ENCODE data around the gene OR6N1.

OR6N1 gene

GRCh38 chr1:158806916-158807536 is 35.0 kb upstream of the OR6N1 start:
- Histone ChIP-seq H4K5ac (ENCODE audit: low read length) (no peak overlapping the region), H2BK5ac (ENCODE audit: low read length) (no peak overlapping the region), H3K27ac (ENCODE audit: low read depth, low read length) (no peak overlapping the region), H3K79me1 (ENCODE audit: low read length) (no peaks in the 10 kb centered on the region), H3K79me2 (ENCODE audit: control insufficient read depth, insufficient read depth, low read length) (no peaks in the 10 kb centered on the region), H3K27me3 (ENCODE audit: insufficient read depth, low read length, poor library complexity) (no peaks in the 10 kb centered on the region), H3K18ac (ENCODE audit: low read length) (no peak overlapping the region), H3K56ac (ENCODE audit: low read length) (no peak overlapping the region), H3K4me2 (ENCODE audit: low read length) (no peak overlapping the region), H3K9ac (ENCODE audit: low read length) (no peak overlapping the region), H4K8ac (ENCODE audit: low read depth, low read length) (no peak overlapping the region), H3K23ac (ENCODE audit: low read length) (no peak overlapping the region), H3K36me3 (ENCODE audit: control insufficient read depth, insufficient read depth, low read length) (no peaks in the 10 kb centered on the region), H3K4me3 (ENCODE audit: low read length) (no peak overlapping the region), H3K4me1 (ENCODE audit: control insufficient read depth, low read depth, low read length) (no peaks in the 10 kb centered on the region), H2AK5ac (ENCODE audit: low read length) (no peak overlapping the region), H2BK120ac (ENCODE audit: low read depth, low read length) (no peak overlapping the region), H3K4ac (ENCODE audit: low read depth, low read length) (no peak overlapping the region), H2BK15ac (replicated peaks; ENCODE audit: low read depth) (no peak overlapping the region)
- no CpG with 5 or more reads among the region's 6 CpGs for WGBS (ENCODE audit: extremely low coverage, insufficient coverage, low lambda C conversion rate)
- no peak for DNase-seq

- no CpG with 5 or more reads among the region's 1 CpG for WGBS (ENCODE audit: extremely low coverage, insufficient coverage, low lambda C conversion rate)
- no peak overlapping the region for H3K27ac ChIP-seq (ENCODE audit: low read depth, low read length)
Measured at GRCh38 chr1:158803678-158804077, 31.7 kb upstream of the OR6N1 start.

GRCh38 chr1:158801396-158801795 is 29.4 kb upstream of the OR6N1 start:
- H3K79me1 ChIP-seq (ENCODE audit: low read length) = no peaks in the 10 kb centered on the region
- H3K27ac ChIP-seq (ENCODE audit: low read depth, low read length) = no peak overlapping the region
- H3K23ac ChIP-seq (ENCODE audit: low read length) = no peak overlapping the region
- H2AK5ac ChIP-seq (ENCODE audit: low read length) = no peak overlapping the region
- H3K4me2 ChIP-seq (ENCODE audit: low read length) = no peak overlapping the region
- DNase-seq = no peak
- H3K79me2 ChIP-seq (ENCODE audit: control insufficient read depth, insufficient read depth, low read length) = no peaks in the 10 kb centered on the region
- no peaks in the 10 kb centered on the region for H3K27me3 ChIP-seq (ENCODE audit: insufficient read depth, low read length, poor library complexity)
- H3K4me3 ChIP-seq (ENCODE audit: low read length) = no peak overlapping the region
- no peak overlapping the region for H2BK5ac ChIP-seq (ENCODE audit: low read length)
- H3K36me3 ChIP-seq (ENCODE audit: control insufficient read depth, insufficient read depth, low read length) = no peaks in the 10 kb centered on the region
- H4K8ac ChIP-seq (ENCODE audit: low read depth, low read length) = no peak overlapping the region
- no peak overlapping the region for H2BK120ac ChIP-seq (ENCODE audit: low read depth, low read length)
- no peak overlapping the region for H4K5ac ChIP-seq (ENCODE audit: low read length)
- H3K4me1 ChIP-seq (ENCODE audit: control insufficient read depth, low read depth, low read length) = no peaks in the 10 kb centered on the region
- no peak overlapping the region for H3K18ac ChIP-seq (ENCODE audit: low read length)
- H2BK15ac ChIP-seq (replicated peaks; ENCODE audit: low read depth) = no peak overlapping the region
- no peak overlapping the region for H3K4ac ChIP-seq (ENCODE audit: low read depth, low read length)
- no peak overlapping the region for H3K56ac ChIP-seq (ENCODE audit: low read length)
- no peak overlapping the region for H3K9ac ChIP-seq (ENCODE audit: low read length)
- no CpG with 5 or more reads among the region's 1 CpG for WGBS (ENCODE audit: extremely low coverage, insufficient coverage, low lambda C conversion rate)

More at GRCh38 chr1:158803678-158804077, 31.7 kb upstream of the OR6N1 start:
- Histone ChIP-seq H3K56ac (ENCODE audit: low read length) (no peak overlapping the region), H3K4me3 (ENCODE audit: low read length) (no peak overlapping the region), H4K5ac (ENCODE audit: low read length) (no peak overlapping the region), H2AK5ac (ENCODE audit: low read length) (no peak overlapping the region), H3K4me2 (ENCODE audit: low read length) (no peak overlapping the region), H2BK120ac (ENCODE audit: low read depth, low read length) (no peak overlapping the region), H3K4ac (ENCODE audit: low read depth, low read length) (no peak overlapping the region), H2BK15ac (replicated peaks; ENCODE audit: low read depth) (no peak overlapping the region), H3K79me1 (ENCODE audit: low read length) (no peaks in the 10 kb centered on the region), H3K4me1 (ENCODE audit: control insufficient read depth, low read depth, low read length) (no peaks in the 10 kb centered on the region), H3K9ac (ENCODE audit: low read length) (no peak overlapping the region), H2BK5ac (ENCODE audit: low read length) (no peak overlapping the region), H3K27me3 (ENCODE audit: insufficient read depth, low read length, poor library complexity) (no peaks in the 10 kb centered on the region), H3K36me3 (ENCODE audit: control insufficient read depth, insufficient read depth, low read length) (no peaks in the 10 kb centered on the region), H3K23ac (ENCODE audit: low read length) (no peak overlapping the region), H3K18ac (ENCODE audit: low read length) (no peak overlapping the region), H3K79me2 (ENCODE audit: control insufficient read depth, insufficient read depth, low read length) (no peaks in the 10 kb centered on the region), H4K8ac (ENCODE audit: low read depth, low read length) (no peak overlapping the region)
- no peak for DNase-seq

- no peak overlapping the region for H3K18ac ChIP-seq (ENCODE audit: low read length)
- no peak overlapping the region for H3K9ac ChIP-seq (ENCODE audit: low read length)
- H3K23ac ChIP-seq (ENCODE audit: low read length) = no peak overlapping the region
- no peak overlapping the region for H2AK5ac ChIP-seq (ENCODE audit: low read length)
- H4K8ac ChIP-seq (ENCODE audit: low read depth, low read length) = no peak overlapping the region
- no peak overlapping the region for H2BK15ac ChIP-seq (replicated peaks; ENCODE audit: low read depth)
- no peak overlapping the region for H3K4ac ChIP-seq (ENCODE audit: low read depth, low read length)
- H3K79me2 ChIP-seq (ENCODE audit: control insufficient read depth, insufficient read depth, low read length) = no peaks in the 10 kb centered on the region
- H2BK5ac ChIP-seq (ENCODE audit: low read length) = no peak overlapping the region
- H3K27me3 ChIP-seq (ENCODE audit: insufficient read depth, low read length, poor library complexity) = no peaks in the 10 kb centered on the region
- no peak overlapping the region for H3K4me3 ChIP-seq (ENCODE audit: low read length)
- no peak overlapping the region for H4K5ac ChIP-seq (ENCODE audit: low read length)
- H3K4me2 ChIP-seq (ENCODE audit: low read length) = no peak overlapping the region
- no CpG with 5 or more reads among the region's 2 CpGs for whole genome bisulfite sequencing (ENCODE audit: extremely low coverage, insufficient coverage, low lambda C conversion rate)
- H3K56ac ChIP-seq (ENCODE audit: low read length) = no peak overlapping the region
- H2BK120ac ChIP-seq (ENCODE audit: low read depth, low read length) = no peak overlapping the region
- no peaks in the 10 kb centered on the region for H3K79me1 ChIP-seq (ENCODE audit: low read length)
- H3K27ac ChIP-seq (ENCODE audit: low read depth, low read length) = no peak overlapping the region
- no peaks in the 10 kb centered on the region for H3K36me3 ChIP-seq (ENCODE audit: control insufficient read depth, insufficient read depth, low read length)
- H3K4me1 ChIP-seq (ENCODE audit: control insufficient read depth, low read depth, low read length) = no peaks in the 10 kb centered on the region
- no peak for DNase-seq
Measured at GRCh38 chr1:158800526-158800925, 28.5 kb upstream of the OR6N1 start.

- H3K27me3 ChIP-seq (ENCODE audit: insufficient read depth, low read length, poor library complexity) = no peaks in the 10 kb centered on the region
- H3K4me3 ChIP-seq (ENCODE audit: low read length) = no peak overlapping the region
- no peak overlapping the region for H3K4me2 ChIP-seq (ENCODE audit: low read length)
- H4K5ac ChIP-seq (ENCODE audit: low read length) = no peak overlapping the region
- no peak overlapping the region for H2BK120ac ChIP-seq (ENCODE audit: low read depth, low read length)
- H3K4ac ChIP-seq (ENCODE audit: low read depth, low read length) = no peak overlapping the region
- no CpG with 5 or more reads among the region's 4 CpGs for WGBS (ENCODE audit: extremely low coverage, insufficient coverage, low lambda C conversion rate)
- H2BK5ac ChIP-seq (ENCODE audit: low read length) = no peak overlapping the region
- H3K56ac ChIP-seq (ENCODE audit: low read length) = no peak overlapping the region
- no peak overlapping the region for H4K8ac ChIP-seq (ENCODE audit: low read depth, low read length)
- H3K79me1 ChIP-seq (ENCODE audit: low read length) = no peaks in the 10 kb centered on the region
- DNase-seq = no peak
- no peak overlapping the region for H3K18ac ChIP-seq (ENCODE audit: low read length)
- no peaks in the 10 kb centered on the region for H3K4me1 ChIP-seq (ENCODE audit: control insufficient read depth, low read depth, low read length)
- no peak overlapping the region for H3K9ac ChIP-seq (ENCODE audit: low read length)
- H3K79me2 ChIP-seq (ENCODE audit: control insufficient read depth, insufficient read depth, low read length) = no peaks in the 10 kb centered on the region
- H2BK15ac ChIP-seq (replicated peaks; ENCODE audit: low read depth) = no peak overlapping the region
- no peak overlapping the region for H2AK5ac ChIP-seq (ENCODE audit: low read length)
- H3K23ac ChIP-seq (ENCODE audit: low read length) = no peak overlapping the region
- no peak overlapping the region for H3K27ac ChIP-seq (ENCODE audit: low read depth, low read length)
- H3K36me3 ChIP-seq (ENCODE audit: control insufficient read depth, insufficient read depth, low read length) = no peaks in the 10 kb centered on the region
Measured at GRCh38 chr1:158799689-158800088, 27.7 kb upstream of the OR6N1 start.

- WGBS (ENCODE audit: extremely low coverage, insufficient coverage, low lambda C conversion rate) = no CpG with 5 or more reads among the region's 3 CpGs
- H3K79me2 ChIP-seq (ENCODE audit: control insufficient read depth, insufficient read depth, low read length) = no peaks in the 10 kb centered on the region
- H2BK5ac ChIP-seq (ENCODE audit: low read length) = no peak overlapping the region
Measured at GRCh38 chr1:158798531-158798930, 26.5 kb upstream of the OR6N1 start.

More at GRCh38 chr1:158798531-158798930, 26.5 kb upstream of the OR6N1 start:
- no peaks in the 10 kb centered on the region for H3K27me3 ChIP-seq (ENCODE audit: insufficient read depth, low read length, poor library complexity)
- H2BK15ac ChIP-seq (replicated peaks; ENCODE audit: low read depth) = no peak overlapping the region
- H3K4me2 ChIP-seq (ENCODE audit: low read length) = no peak overlapping the region
- H3K79me1 ChIP-seq (ENCODE audit: low read length) = no peaks in the 10 kb centered on the region
- no peak overlapping the region for H3K9ac ChIP-seq (ENCODE audit: low read length)
- H3K4me1 ChIP-seq (ENCODE audit: control insufficient read depth, low read depth, low read length) = no peaks in the 10 kb centered on the region
- no peak overlapping the region for H4K8ac ChIP-seq (ENCODE audit: low read depth, low read length)
- no peak overlapping the region for H3K18ac ChIP-seq (ENCODE audit: low read length)
- H4K5ac ChIP-seq (ENCODE audit: low read length) = no peak overlapping the region
- no peak overlapping the region for H3K56ac ChIP-seq (ENCODE audit: low read length)
- no peak overlapping the region for H3K4me3 ChIP-seq (ENCODE audit: low read length)
- no peak overlapping the region for H3K23ac ChIP-seq (ENCODE audit: low read length)
- H3K27ac ChIP-seq (ENCODE audit: low read depth, low read length) = no peak overlapping the region
- no peak overlapping the region for H2BK120ac ChIP-seq (ENCODE audit: low read depth, low read length)
- no peaks in the 10 kb centered on the region for H3K36me3 ChIP-seq (ENCODE audit: control insufficient read depth, insufficient read depth, low read length)
- H3K4ac ChIP-seq (ENCODE audit: low read depth, low read length) = no peak overlapping the region
- DNase-seq = no peak
- H2AK5ac ChIP-seq (ENCODE audit: low read length) = no peak overlapping the region
